ENCODE results near the gene TNRC6B. TPM values are rescaled to one million over a fixed set of nuclear protein-coding genes. Genes with fewer than 3 reads are reported as not detected.

TNRC6B gene
- total and polyA plus RNA-seq, 2 donors from 2014 or later: 2.7 to 63.2 TPM

GRCh38 chr22:40361100-40361499 lies 183.4 kb downstream of the TNRC6B start:
- H3K4me3 ChIP-seq (ENCODE audit: low read length in 3 of 3): no peak overlapping the region
- FAIRE-seq (no peak), DNase-seq (no peak)
- peaks cover 15 to 78% (median 51%) of the 10 kb centered on the region in 3 donors for H3K36me3 ChIP-seq (ENCODE audit: control insufficient read depth in 2 of 3, insufficient read depth in 3 of 3, low read length in 3 of 3)
- no peaks in the 10 kb centered on the region for H3K4me1 ChIP-seq (ENCODE audit: control insufficient read depth in 2 of 3, insufficient read depth in 2 of 3, low read depth in 1 of 3, low read length in 3 of 3)
- H3K9ac ChIP-seq (ENCODE audit: low read length in 3 of 3): no peak overlapping the region
- H3K27me3 ChIP-seq (ENCODE audit: control insufficient read depth, insufficient read depth, low read length): no peaks in the 10 kb centered on the region
- TF ChIP-seq, protein P1, sequence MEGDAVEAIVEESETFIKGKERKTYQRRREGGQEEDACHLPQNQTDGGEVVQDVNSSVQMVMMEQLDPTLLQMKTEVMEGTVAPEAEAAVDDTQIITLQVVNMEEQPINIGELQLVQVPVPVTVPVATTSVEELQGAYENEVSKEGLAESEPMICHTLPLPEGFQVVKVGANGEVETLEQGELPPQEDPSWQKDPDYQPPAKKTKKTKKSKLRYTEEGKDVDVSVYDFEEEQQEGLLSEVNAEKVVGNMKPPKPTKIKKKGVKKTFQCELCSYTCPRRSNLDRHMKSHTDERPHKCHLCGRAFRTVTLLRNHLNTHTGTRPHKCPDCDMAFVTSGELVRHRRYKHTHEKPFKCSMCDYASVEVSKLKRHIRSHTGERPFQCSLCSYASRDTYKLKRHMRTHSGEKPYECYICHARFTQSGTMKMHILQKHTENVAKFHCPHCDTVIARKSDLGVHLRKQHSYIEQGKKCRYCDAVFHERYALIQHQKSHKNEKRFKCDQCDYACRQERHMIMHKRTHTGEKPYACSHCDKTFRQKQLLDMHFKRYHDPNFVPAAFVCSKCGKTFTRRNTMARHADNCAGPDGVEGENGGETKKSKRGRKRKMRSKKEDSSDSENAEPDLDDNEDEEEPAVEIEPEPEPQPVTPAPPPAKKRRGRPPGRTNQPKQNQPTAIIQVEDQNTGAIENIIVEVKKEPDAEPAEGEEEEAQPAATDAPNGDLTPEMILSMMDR (IDR thresholded peaks at IDR 0.05; ENCODE audit: borderline replicate concordance, extremely low read depth, insufficient read depth): no peak
- no peak overlapping the region for H3K27ac ChIP-seq (ENCODE audit: low read depth in 2 of 2, low read length in 2 of 2)
- no peaks in the 10 kb centered on the region for H3K9me3 ChIP-seq (ENCODE audit: control insufficient read depth in 2 of 3, insufficient read depth in 1 of 3, low read length in 3 of 3)
- intact Hi-C loops (cut with DNase I): no loop called here

DNA sequence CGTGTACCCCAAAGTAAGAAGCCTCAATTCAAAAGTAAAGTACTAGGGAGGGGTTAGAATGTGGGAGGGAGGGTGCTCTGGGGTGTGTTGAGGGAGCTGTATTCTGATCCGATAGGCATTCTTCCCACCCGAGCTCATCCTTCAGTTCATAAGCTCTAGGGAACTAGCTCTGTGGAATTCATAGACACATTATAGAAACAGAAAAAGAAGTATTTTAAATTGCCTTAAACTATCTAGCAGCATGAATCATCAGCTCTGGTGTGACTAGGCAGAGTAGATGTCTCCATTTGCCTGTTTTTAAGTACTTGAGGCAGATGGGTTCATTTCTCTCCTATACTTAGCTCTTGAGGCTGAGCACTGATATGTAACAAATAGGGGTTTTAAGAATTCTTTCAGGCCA lies 185.3 kb downstream of the TNRC6B start:
- Histone ChIP-seq H3K27me3 (ENCODE audit: control insufficient read depth, insufficient read depth, low read length) (no peaks in the 10 kb centered on the region), H3K4me3 (ENCODE audit: low read length in 3 of 3) (no peak overlapping the region), H3K9me3 (ENCODE audit: control insufficient read depth in 2 of 3, insufficient read depth in 1 of 3, low read length in 3 of 3) (no peaks in the 10 kb centered on the region), H3K27ac (ENCODE audit: low read depth in 2 of 2, low read length in 2 of 2) (no peak overlapping the region), H3K9ac (ENCODE audit: low read length in 3 of 3) (no peak overlapping the region), H3K36me3 (ENCODE audit: control insufficient read depth in 2 of 3, insufficient read depth in 3 of 3, low read length in 3 of 3) (peaks cover 15 to 79% (median 58%) of the 10 kb centered on the region in 3 donors), H3K4me1 (ENCODE audit: control insufficient read depth in 2 of 3, insufficient read depth in 2 of 3, low read depth in 1 of 3, low read length in 3 of 3) (no peaks in the 10 kb centered on the region)
- no peak for FAIRE-seq
- TF ChIP-seq, protein P1 (IDR thresholded peaks at IDR 0.05; ENCODE audit: borderline replicate concordance, extremely low read depth, insufficient read depth): no peak
- no peak for DNase-seq
- intact Hi-C loops (cut with DNase I): no loop called here

DNA sequence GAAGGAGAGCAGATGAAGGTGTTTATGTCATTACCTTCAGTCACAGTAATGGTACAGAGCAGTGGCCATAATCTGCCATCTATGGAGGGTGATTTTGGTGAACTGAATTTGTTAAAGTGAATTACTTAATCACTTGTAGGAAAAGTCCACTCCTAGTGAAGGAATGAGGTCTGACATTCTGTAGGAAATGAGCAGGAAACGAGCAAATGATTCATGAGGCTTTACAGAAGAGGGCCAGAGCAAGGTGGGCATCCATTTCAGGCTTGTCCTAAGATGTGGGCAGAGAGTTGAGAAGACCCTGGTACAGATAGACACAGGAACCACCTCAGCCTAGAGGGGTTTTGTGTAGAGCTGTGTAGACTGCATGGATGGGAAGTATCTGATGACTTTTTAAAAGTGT lies 186.7 kb downstream of the TNRC6B start:
- peaks cover 15 to 67% (median 51%) of the 10 kb centered on the region in 3 donors for H3K36me3 ChIP-seq (ENCODE audit: control insufficient read depth in 2 of 3, insufficient read depth in 3 of 3, low read length in 3 of 3)
- FAIRE-seq: no peak
- H3K9me3 ChIP-seq (ENCODE audit: control insufficient read depth in 2 of 3, insufficient read depth in 1 of 3, low read length in 3 of 3): no peaks in the 10 kb centered on the region
- no peak overlapping the region for H3K4me3 ChIP-seq (ENCODE audit: low read length in 3 of 3)
- TF ChIP-seq, protein P1 (IDR thresholded peaks at IDR 0.05; ENCODE audit: borderline replicate concordance, extremely low read depth, insufficient read depth): no peak
- intact Hi-C loops (cut with DNase I): no loop called here
- H3K27ac ChIP-seq (ENCODE audit: low read depth in 2 of 2, low read length in 2 of 2): no peak overlapping the region
- DNase-seq: no peak
- H3K27me3 ChIP-seq (ENCODE audit: control insufficient read depth, insufficient read depth, low read length): no peaks in the 10 kb centered on the region
- no peaks in the 10 kb centered on the region for H3K4me1 ChIP-seq (ENCODE audit: control insufficient read depth in 2 of 3, insufficient read depth in 2 of 3, low read depth in 1 of 3, low read length in 3 of 3)
- no peak overlapping the region for H3K9ac ChIP-seq (ENCODE audit: low read length in 3 of 3)

- H3K9me3 ChIP-seq (ENCODE audit: control insufficient read depth in 2 of 3, insufficient read depth in 1 of 3, low read length in 3 of 3): no peaks in the 10 kb centered on the region
- no peak overlapping the region for H3K27ac ChIP-seq (ENCODE audit: low read depth in 2 of 2, low read length in 2 of 2)
- H3K27me3 ChIP-seq (ENCODE audit: control insufficient read depth, insufficient read depth, low read length): no peaks in the 10 kb centered on the region
- no peak overlapping the region for H3K4me3 ChIP-seq (ENCODE audit: low read length in 3 of 3)
- peaks cover 9 to 51% (median 46%) of the 10 kb centered on the region in 3 donors for H3K36me3 ChIP-seq (ENCODE audit: control insufficient read depth in 2 of 3, insufficient read depth in 3 of 3, low read length in 3 of 3)
- intact Hi-C loops (cut with DNase I): no loop called here
- FAIRE-seq: no peak
- TF ChIP-seq, protein P1 (IDR thresholded peaks at IDR 0.05; ENCODE audit: borderline replicate concordance, extremely low read depth, insufficient read depth): no peak
- no peaks in the 10 kb centered on the region for H3K4me1 ChIP-seq (ENCODE audit: control insufficient read depth in 2 of 3, insufficient read depth in 2 of 3, low read depth in 1 of 3, low read length in 3 of 3)
- H3K9ac ChIP-seq (ENCODE audit: low read length in 3 of 3): no peak overlapping the region
- no peak for DNase-seq
Measured at GRCh38 chr22:40366068-40366467, 188.3 kb downstream of the TNRC6B start.
